GM21447 (cell line): Measurements from ENCODE around the gene DHX34.
"Not testable (repeated sequence)": the region's sequence is repeated elsewhere in the genome, so short reads cannot be mapped to it uniquely, and the experiment has no call there.

Experiments used
- ATAC-seq: cut with Tn5 transposase; IDR thresholded peaks from one replicate; pipeline ENCODE4 v1.9.1; 2021; ENCODE audit not compliant: unreplicated experiment

The DHX34 gene

DNA sequence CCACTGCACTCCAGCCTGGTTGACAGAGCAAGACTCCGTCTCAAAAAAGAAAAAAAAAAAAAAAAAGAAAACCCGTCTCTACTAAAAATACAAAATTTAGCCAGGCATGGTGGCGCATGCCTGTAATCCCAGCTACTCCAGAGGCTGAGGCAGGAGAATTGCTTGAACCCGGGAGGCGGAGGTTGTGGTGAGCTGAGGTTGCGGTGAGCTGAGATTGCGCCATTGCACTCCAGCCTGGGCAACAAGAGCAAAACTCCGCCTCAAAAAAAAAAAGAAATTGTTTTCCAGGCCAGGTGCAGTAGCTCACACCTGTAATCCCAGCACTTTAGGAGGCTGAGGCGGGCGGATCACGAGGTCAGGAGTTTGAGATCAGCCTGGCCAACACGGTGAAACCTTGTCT, 37.5 kb downstream of the DHX34 start:
- not testable (repeated sequence) for ATAC-seq

DNA sequence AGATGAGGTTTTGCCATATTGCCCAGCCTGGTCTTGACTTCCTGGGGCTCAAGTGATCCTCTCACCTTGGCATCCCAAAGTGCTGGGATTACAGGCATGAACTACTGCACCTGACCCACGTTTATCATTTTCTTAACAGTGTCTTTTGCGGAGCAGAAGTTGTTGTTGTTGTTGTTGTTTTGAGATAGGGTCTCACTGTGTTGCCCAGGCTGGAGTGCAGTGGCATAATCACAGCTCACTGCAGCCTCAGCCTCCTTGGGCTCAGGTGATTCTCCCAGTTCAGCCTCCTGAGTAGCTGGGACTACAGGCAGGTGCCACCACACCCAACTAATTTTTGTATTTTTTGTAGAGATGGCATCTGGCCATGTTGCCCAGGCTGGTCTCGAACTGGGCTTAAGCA, 38.5 kb downstream of the DHX34 start:
- ATAC-seq = not testable (repeated sequence)

GRCh38 chr19:47388721-47389120, 39.6 kb downstream of the DHX34 start:
- not testable (repeated sequence) for ATAC-seq

DNA sequence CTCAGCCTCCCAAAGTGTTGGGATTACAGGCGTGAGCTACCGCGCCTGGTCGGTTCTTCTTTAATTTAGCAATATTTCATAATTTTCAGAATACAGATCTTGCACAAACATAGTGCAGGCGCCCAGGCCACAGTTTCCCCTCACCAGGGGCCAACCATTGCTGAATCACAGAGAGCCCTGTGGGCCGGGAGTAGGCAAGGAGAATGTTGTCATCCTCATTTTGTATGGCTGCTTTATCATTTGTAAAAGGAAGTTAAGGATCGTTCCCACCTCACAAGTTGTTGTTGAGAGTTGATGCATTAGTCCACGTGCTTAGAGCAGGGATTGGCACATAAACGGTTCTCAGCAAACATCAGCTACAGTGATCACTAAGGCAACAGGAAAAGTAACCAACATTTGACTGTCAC, 40.0 kb downstream of the DHX34 start:
- ATAC-seq = no peak

DNA sequence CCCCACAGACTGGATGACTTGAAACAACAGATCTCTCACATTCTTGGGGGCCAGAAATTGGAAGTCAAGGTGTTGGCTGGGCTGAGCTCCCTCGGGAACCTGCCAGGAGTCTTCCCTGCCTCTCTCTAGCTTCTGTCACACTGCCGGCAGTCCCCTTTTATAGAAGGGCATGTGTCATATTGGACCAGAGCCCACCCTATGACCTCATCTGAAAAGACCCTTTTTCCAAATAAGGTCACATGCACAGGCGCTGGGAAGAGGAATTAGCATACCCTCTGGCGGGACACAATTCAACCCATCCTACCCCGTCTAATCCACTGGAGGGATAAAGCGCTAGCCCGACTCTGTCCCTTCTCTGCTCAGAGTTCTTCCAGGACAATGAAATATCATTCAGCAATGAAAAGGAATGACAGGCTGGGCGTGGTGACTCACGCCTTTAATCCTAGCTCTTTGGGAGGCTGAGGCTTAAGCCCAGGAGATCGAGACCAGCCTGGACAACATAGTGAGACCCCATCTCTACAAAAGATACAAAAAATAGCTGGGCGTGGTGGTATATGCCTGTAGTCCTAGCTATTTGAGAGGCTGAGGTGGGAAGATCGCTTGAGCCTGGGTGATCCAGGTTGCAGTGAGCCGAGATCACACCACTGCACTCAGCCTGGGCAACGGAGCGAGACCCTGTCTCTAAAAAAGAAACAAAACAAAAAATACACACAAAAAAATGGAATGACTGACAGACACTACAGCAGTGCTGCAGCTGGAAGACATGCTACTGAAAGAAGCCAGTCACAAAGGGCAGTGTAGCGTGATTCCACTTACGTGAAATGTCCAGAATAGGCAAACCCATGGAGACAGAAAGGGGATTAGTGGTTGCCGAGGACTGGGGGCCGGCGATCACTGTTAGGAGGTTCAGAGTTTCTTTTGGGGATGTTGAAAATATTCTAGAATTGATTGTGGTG, 41.7 kb downstream of the DHX34 start:
- ATAC-seq = no peak

GRCh38 chr19:47391510-47392223, 42.6 kb downstream of the DHX34 start:
- no peak for ATAC-seq

DNA sequence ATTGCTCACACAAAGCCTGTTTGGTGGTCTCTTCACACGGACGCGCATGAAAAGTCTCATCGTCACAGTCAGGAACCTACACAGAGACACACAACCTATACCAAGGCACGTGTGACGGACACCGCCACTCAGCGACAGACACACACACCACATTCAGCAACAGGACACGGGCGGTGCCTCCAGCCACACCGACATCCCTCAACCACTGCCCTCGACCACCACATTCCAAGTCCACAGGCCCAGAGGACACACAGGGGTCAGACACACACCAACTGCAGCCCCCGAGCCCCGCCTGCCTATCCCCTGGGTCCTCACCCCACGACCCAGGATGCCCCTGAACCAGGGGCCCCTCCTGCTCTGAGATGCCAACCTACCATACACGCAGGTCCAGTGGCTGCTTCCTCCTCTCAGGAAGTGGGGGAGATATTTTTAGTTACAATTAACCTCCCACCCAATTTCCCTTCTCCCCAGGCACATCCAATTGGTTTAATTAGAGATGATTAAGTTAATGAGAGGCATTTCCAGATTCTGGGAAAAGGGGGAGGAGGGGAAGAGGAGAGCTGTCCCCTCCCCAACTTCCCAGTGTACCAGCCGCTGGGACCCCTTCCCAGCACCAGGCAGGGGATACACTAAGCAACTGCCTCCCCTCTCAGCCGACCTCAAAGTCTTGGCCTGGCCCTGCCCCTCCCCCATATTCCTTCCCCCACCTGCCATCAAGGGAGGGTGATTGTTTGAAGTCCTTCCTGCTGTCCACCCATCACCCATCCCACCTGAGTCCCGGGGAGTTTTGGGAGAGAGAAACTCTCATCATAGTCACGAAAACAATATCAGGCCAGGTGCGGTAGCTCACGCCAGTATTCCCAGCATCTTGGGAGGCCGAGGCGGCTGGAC, 49.8 kb downstream of the DHX34 start:
- no peak for ATAC-seq

GRCh38 chr19:47402504-47402903, 53.4 kb downstream of the DHX34 start:
- no peak for ATAC-seq

- no peak for ATAC-seq
These were observed 55.5 kb downstream of the DHX34 start for GRCh38 chr19:47404334-47405196.

DNA sequence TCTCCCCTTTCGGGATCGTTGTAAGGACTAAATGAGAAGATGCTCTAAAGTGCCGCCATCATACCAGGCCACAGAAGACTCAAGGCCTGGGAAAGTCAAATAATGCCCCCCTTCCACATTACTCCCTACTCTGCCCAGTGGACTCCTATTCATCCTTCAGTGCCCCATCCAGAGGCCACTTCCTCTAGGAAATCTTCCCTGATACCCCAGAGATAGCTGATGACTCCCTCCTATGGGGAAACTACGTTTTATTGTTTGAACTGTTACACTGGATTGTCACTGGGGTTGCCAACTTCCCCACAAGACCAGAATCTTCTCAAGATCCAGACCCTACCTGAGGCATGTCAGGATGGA, 56.1 kb downstream of the DHX34 start:
- no peak for ATAC-seq

- no peak for ATAC-seq
These were observed 56.8 kb downstream of the DHX34 start for GRCh38 chr19:47405854-47406417.

GRCh38 chr19:47406711-47407416, 57.7 kb downstream of the DHX34 start:
- no peak for ATAC-seq

DNA sequence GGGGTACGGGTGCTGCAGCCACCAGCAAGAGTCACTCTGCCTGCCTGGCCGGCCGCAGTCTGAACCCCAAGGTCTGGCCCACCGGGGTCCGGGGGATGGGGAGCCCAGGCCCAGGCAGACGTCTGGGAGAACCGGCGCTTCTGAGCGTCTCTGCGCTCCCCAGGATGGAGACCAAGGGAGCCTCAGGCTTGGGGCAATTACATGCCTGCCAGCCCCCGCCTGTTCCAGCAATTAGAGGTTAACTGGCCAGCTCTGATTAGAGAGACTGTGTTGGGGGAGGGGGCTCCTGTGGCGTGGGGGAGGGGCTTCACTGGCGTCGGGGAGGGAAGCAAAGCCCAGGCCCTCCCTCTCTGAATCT, 58.3 kb downstream of the DHX34 start:
- no peak for ATAC-seq

DNA sequence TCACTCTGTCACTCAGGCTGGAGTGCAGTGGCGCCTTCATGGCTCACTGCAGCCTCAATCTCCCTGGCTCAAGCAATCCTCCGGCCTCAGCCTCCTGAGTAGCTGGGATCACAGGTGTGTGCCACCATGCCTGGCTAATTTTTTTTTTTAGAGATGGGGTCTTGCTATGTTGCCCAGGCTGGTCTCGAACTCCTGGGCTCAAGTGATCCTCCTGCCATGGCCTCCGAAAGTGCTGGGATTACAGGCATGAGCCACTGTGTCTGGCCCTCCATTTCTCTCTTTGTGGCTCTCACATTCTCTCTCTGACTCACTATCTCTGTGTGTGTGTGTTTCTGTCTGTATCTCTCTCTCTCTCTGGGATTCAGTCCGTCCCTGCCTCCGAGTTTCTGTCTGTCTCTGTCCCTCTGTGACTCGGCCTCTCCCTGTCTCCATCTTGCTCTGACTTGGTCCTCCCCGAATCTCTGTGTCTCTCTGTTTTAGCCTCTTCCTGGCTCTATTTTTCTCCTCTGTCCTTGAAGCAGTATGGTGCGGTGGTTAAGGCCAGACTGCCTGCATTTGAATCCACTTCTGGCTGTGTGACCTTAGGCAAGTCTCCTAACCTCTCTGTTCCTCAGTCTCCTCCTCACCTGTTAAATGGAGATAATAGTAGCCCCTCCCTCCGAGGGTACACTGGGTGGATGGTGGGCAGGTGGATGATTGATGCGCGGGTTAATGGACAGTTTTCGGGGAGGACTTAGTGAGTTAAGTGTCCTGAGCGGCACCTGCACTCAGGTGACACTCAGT, 59.2 kb downstream of the DHX34 start:
- ATAC-seq = no peak

- ATAC-seq = no peak
These were observed 62.0 kb downstream of the DHX34 start for GRCh38 chr19:47411101-47411500.

DNA sequence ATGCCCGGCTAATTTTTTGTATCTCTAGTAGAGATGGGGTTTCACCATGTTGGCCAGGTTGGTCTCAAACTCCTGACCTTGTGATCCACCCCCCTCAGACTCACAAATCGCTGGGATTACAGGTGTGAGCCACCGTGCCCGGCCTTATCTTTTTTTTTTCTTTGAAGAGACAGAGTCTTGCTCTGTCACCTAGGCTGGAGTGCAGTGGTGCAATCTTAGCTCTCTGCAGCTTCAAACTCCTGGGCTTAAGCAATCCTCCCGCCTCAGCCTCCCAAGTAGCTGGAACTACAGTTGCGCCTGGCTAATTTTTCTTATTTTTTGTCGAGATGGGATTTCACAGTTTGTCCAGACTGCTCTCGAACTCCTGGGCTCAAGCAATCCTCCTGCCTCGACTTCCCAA, 62.6 kb downstream of the DHX34 start:
- not testable (repeated sequence) for ATAC-seq

DNA sequence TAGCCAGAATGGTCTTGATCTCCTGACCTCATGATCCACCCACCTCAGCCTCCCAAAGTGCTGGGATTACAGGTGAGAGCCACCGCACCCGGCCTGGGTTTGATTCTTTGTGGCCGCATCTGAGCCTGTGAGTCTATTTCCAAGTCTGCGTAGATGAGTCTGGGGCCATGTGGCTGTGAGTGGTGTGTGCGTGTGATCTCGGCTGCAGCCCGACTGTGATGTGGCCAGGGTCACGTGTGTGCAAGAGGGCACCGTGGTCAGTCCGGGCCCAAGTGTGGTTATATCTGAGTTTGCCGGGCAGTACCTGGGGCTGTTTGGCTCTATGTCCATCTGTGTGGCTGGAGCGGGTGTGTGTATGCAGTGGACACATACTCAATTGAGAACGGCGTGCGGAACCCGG, 64.8 kb downstream of the DHX34 start:
- no peak for ATAC-seq

- no peak for ATAC-seq
These were observed 65.4 kb downstream of the DHX34 start for GRCh38 chr19:47414469-47414868.
